ENCODE data around the gene DTX1. TPM values are rescaled to one million over a fixed set of nuclear protein-coding genes. Genes with fewer than 3 reads are reported as not detected.

Gene DTX1
- total and polyA plus RNA-seq, 2 of the 8 experiments (the other 6 are each of a cell fraction or from before 2014, with no cell fraction given) = 4.7 to 6.9 TPM

DNA sequence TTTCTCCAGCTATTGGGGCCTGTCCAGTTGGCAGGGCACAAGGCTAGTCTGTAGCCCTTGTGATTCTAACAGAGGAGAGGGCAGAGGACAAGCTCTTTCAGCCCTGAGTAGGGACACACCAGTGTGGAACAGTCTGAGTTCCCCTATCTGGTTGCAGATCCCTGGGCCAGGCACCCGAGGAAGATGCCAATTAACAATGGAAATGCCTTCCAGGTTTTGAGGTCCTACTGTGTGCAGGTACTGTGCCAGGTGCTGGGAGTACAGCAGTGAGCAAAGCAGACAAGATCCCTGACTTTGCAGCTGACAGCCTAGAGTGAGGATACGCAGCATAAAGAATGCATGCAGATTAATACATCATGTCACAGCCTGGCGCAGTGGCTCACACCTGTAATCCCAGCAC is 17.1 kb downstream of the DTX1 start (continued):
- TF ChIP-seq, protein P1, sequence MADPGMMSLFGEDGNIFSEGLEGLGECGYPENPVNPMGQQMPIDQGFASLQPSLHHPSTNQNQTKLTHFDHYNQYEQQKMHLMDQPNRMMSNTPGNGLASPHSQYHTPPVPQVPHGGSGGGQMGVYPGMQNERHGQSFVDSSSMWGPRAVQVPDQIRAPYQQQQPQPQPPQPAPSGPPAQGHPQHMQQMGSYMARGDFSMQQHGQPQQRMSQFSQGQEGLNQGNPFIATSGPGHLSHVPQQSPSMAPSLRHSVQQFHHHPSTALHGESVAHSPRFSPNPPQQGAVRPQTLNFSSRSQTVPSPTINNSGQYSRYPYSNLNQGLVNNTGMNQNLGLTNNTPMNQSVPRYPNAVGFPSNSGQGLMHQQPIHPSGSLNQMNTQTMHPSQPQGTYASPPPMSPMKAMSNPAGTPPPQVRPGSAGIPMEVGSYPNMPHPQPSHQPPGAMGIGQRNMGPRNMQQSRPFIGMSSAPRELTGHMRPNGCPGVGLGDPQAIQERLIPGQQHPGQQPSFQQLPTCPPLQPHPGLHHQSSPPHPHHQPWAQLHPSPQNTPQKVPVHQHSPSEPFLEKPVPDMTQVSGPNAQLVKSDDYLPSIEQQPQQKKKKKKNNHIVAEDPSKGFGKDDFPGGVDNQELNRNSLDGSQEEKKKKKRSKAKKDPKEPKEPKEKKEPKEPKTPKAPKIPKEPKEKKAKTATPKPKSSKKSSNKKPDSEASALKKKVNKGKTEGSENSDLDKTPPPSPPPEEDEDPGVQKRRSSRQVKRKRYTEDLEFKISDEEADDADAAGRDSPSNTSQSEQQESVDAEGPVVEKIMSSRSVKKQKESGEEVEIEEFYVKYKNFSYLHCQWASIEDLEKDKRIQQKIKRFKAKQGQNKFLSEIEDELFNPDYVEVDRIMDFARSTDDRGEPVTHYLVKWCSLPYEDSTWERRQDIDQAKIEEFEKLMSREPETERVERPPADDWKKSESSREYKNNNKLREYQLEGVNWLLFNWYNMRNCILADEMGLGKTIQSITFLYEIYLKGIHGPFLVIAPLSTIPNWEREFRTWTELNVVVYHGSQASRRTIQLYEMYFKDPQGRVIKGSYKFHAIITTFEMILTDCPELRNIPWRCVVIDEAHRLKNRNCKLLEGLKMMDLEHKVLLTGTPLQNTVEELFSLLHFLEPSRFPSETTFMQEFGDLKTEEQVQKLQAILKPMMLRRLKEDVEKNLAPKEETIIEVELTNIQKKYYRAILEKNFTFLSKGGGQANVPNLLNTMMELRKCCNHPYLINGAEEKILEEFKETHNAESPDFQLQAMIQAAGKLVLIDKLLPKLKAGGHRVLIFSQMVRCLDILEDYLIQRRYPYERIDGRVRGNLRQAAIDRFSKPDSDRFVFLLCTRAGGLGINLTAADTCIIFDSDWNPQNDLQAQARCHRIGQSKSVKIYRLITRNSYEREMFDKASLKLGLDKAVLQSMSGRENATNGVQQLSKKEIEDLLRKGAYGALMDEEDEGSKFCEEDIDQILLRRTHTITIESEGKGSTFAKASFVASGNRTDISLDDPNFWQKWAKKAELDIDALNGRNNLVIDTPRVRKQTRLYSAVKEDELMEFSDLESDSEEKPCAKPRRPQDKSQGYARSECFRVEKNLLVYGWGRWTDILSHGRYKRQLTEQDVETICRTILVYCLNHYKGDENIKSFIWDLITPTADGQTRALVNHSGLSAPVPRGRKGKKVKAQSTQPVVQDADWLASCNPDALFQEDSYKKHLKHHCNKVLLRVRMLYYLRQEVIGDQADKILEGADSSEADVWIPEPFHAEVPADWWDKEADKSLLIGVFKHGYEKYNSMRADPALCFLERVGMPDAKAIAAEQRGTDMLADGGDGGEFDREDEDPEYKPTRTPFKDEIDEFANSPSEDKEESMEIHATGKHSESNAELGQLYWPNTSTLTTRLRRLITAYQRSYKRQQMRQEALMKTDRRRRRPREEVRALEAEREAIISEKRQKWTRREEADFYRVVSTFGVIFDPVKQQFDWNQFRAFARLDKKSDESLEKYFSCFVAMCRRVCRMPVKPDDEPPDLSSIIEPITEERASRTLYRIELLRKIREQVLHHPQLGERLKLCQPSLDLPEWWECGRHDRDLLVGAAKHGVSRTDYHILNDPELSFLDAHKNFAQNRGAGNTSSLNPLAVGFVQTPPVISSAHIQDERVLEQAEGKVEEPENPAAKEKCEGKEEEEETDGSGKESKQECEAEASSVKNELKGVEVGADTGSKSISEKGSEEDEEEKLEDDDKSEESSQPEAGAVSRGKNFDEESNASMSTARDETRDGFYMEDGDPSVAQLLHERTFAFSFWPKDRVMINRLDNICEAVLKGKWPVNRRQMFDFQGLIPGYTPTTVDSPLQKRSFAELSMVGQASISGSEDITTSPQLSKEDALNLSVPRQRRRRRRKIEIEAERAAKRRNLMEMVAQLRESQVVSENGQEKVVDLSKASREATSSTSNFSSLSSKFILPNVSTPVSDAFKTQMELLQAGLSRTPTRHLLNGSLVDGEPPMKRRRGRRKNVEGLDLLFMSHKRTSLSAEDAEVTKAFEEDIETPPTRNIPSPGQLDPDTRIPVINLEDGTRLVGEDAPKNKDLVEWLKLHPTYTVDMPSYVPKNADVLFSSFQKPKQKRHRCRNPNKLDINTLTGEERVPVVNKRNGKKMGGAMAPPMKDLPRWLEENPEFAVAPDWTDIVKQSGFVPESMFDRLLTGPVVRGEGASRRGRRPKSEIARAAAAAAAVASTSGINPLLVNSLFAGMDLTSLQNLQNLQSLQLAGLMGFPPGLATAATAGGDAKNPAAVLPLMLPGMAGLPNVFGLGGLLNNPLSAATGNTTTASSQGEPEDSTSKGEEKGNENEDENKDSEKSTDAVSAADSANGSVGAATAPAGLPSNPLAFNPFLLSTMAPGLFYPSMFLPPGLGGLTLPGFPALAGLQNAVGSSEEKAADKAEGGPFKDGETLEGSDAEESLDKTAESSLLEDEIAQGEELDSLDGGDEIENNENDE (IDR thresholded peaks at IDR 0.05; ENCODE audit: insufficient replicate concordance, low read length) = no peak
